HepG2 (cell line): ENCODE results near the gene NEMP2. TPM values are rescaled to one million over a fixed set of nuclear protein-coding genes. Genes with fewer than 3 reads are reported as not detected.

Experiments used
- AHDC1 ChIP-seq: sonication (generic); formaldehyde crosslinking; IDR thresholded peaks from 2 replicates; pipeline ENCODE4 v1.5.1; 2020; ENCODE audit warnings: mild to moderate bottlenecking, missing genetic modification reagents, borderline replicate concordance
- ATM ChIP-seq: fragments of 450-650 bp; IDR thresholded peaks from 2 replicates; pipeline ENCODE4 v1.7.1; 2017; ENCODE audit warnings: mild to moderate bottlenecking, borderline replicate concordance
- DDIT3 ChIP-seq: sonication (generic); formaldehyde crosslinking; IDR thresholded peaks from 2 replicates; pipeline ENCODE4 v1.4.0; 2020; ENCODE audit warnings: mild to moderate bottlenecking, missing genetic modification reagents
- GZF1 ChIP-seq: sonication (generic); formaldehyde crosslinking; IDR thresholded peaks from 2 replicates; pipeline ENCODE4 v1.5.1; 2020; ENCODE audit warnings: mild to moderate bottlenecking, missing genetic modification reagents
- KLF12 ChIP-seq: sonication (generic); formaldehyde crosslinking; IDR thresholded peaks from 2 replicates; pipeline ENCODE4 v1.4.0; 2020; ENCODE audit warnings: missing genetic modification reagents, borderline replicate concordance
- MEF2D ChIP-seq: sonication (generic); formaldehyde crosslinking; IDR thresholded peaks from 2 replicates; pipeline ENCODE4 v1.5.1; 2020; ENCODE audit warnings: mild to moderate bottlenecking, missing genetic modification reagents
- PAXIP1 ChIP-seq: sonication (generic); formaldehyde crosslinking; conservative IDR thresholded peaks from 2 replicates; pipeline ENCODE4 v1.4.0; 2020; ENCODE audit warnings: mild to moderate bottlenecking, missing genetic modification reagents, moderate library complexity
- PREB ChIP-seq: sonication (generic); formaldehyde crosslinking; IDR thresholded peaks from 2 replicates; pipeline ENCODE4 v1.4.0; 2020; ENCODE audit warnings: missing genetic modification reagents
- SIX4 ChIP-seq: sonication (generic); formaldehyde crosslinking; IDR thresholded peaks from 2 replicates; pipeline ENCODE4 v1.4.0; 2020; ENCODE audit warnings: missing genetic modification reagents
- TBP ChIP-seq: sonication (generic); formaldehyde crosslinking; IDR thresholded peaks from 2 replicates; pipeline ENCODE4 v1.5.0; 2020; ENCODE audit warnings: missing genetic modification reagents
- ZNF138 ChIP-seq: sonication (generic); formaldehyde crosslinking; IDR thresholded peaks from 2 replicates; pipeline ENCODE4 v1.5.0; 2020; ENCODE audit warnings: mild to moderate bottlenecking, low read depth, missing genetic modification reagents
- ZNF33A ChIP-seq: sonication (generic); formaldehyde crosslinking; IDR thresholded peaks from 2 replicates; pipeline ENCODE4 v1.5.1; 2020; ENCODE audit warnings: missing genetic modification reagents, mild to moderate bottlenecking, moderate library complexity, borderline replicate concordance
- ZNF589 ChIP-seq: sonication (generic); formaldehyde crosslinking; conservative IDR thresholded peaks from 2 replicates; pipeline ENCODE4 v1.8.0; 2022; ENCODE audit warnings: mild to moderate bottlenecking, moderate library complexity, missing genetic modification reagents
- ZNF772 ChIP-seq: sonication (generic); formaldehyde crosslinking; IDR thresholded peaks from 2 replicates; pipeline ENCODE4 v1.5.0; 2020; ENCODE audit warnings: mild to moderate bottlenecking, missing genetic modification reagents
- polyA plus RNA-seq, 8 experiments: library from polyadenylated mRNA; depleted of rRNA in 3 of 8; stranded (reverse) in 7 of 8; unstranded in 1 of 8; fragments of >200 nt; fragmentation: Illumina TruSeq in 4 of 8; extraction: Trizol in 4 of 8; gene quantifications; 2 replicates each; pipeline versions ENCODE4 v1.2.1 to v1.2.3, GENCODE V29; 2011 to 2016; ENCODE audit warnings: low read depth in 4 of 8, missing spikeins in 1 of 8, mixed read lengths in 1 of 8; ENCODE audit not compliant: insufficient read depth in 1 of 8
- total RNA-seq, 5 experiments: library from RNA; depleted of rRNA; stranded (reverse); fragments of >200 nt; fragmentation: Illumina TruSeq; extraction: Trizol; gene quantifications; 2 replicates each; pipeline ENCODE4 v1.2.3, GENCODE V29; 2016; ENCODE audit warnings: low read depth in 1 of 5
- TF ChIP-seq, protein P1 (sequence below): sonication (generic); formaldehyde crosslinking; IDR thresholded peaks from 2 replicates; pipeline ENCODE4 v1.4.0; 2020; ENCODE audit warnings: low read depth, missing genetic modification reagents

NEMP2 gene
- total and polyA plus RNA-seq, 2 of the 13 experiments (the other 11 are each of a cell fraction or from before 2014, with no cell fraction given), result 2.4 to 9.8 TPM

DNA sequence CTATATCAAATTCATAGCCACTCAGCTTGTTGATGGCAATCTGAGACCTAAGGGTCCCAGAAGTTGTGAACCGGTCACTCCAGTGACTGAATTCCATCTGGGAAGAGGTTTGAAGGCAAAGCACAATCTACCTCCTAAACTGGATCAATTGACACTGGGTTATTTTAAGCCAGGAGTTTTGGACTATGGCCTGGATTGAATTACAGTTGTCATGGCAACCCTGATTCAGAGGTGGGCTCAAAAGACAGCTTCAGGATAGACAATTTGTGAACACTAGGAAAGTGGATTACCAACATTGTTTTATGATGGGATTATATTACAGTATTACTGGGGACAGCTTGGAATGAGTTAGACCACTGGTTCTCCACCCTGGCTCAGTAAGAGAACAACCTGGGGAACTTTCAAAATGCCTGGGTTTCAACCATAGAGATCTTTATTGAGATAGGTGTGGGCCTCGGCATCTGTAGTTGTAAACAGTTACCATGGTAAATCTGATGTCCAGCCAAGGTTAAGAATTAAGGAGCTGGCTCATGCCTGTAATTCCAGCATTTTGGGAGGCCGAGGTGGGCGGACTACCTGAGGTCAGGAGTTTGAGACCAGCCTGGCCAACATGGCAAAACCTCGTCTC, 67.6 kb downstream of the NEMP2 start (continued):
- TF ChIP-seq PREB (CRISPR knock-in tag), result no peak
- no peak for TF ChIP-seq ZNF589 (CRISPR knock-in tag)
- TF ChIP-seq GZF1 (CRISPR knock-in tag), result no peak
- no peak for TF ChIP-seq ATM
- TF ChIP-seq KLF12 (CRISPR knock-in tag), result no peak
- TF ChIP-seq PAXIP1 (CRISPR knock-in tag), result peak; percentile 75
- no peak for TF ChIP-seq TBP (CRISPR knock-in tag)
- TF ChIP-seq, protein P1, sequence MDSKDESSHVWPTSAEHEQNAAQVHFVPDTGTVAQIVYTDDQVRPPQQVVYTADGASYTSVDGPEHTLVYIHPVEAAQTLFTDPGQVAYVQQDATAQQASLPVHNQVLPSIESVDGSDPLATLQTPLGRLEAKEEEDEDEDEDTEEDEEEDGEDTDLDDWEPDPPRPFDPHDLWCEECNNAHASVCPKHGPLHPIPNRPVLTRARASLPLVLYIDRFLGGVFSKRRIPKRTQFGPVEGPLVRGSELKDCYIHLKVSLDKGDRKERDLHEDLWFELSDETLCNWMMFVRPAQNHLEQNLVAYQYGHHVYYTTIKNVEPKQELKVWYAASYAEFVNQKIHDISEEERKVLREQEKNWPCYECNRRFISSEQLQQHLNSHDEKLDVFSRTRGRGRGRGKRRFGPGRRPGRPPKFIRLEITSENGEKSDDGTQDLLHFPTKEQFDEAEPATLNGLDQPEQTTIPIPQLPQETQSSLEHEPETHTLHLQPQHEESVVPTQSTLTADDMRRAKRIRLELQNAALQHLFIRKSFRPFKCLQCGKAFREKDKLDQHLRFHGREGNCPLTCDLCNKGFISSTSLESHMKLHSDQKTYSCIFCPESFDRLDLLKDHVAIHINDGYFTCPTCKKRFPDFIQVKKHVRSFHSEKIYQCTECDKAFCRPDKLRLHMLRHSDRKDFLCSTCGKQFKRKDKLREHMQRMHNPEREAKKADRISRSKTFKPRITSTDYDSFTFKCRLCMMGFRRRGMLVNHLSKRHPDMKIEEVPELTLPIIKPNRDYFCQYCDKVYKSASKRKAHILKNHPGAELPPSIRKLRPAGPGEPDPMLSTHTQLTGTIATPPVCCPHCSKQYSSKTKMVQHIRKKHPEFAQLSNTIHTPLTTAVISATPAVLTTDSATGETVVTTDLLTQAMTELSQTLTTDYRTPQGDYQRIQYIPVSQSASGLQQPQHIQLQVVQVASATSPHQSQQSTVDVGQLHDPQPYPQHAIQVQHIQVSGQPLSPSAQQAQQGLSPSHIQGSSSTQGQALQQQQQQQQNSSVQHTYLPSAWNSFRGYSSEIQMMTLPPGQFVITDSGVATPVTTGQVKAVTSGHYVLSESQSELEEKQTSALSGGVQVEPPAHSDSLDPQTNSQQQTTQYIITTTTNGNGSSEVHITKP, result no peak
- peak; percentile 47; the same call in 1 of the 2 replicates for TF ChIP-seq AHDC1 (CRISPR knock-in tag)
- peak; percentile 42; the same call in 1 of the 2 replicates for TF ChIP-seq MEF2D (CRISPR knock-in tag)
- no peak for TF ChIP-seq ZNF33A (CRISPR knock-in tag)
- no peak for TF ChIP-seq DDIT3 (CRISPR knock-in tag)
- TF ChIP-seq SIX4 (CRISPR knock-in tag), result 0 out of 2 replicates have a peak, but pooled peaks have one; percentile 37
- TF ChIP-seq ZNF772, result no peak
- no peak for TF ChIP-seq ZNF138 (CRISPR knock-in tag)
